NB4 (cell line): ENCODE measurements around the gene ZNF32.

ENCODE experiments used
- CTCF ChIP-seq: IDR thresholded peaks from one replicate; pipeline ENCODE4 v1.5.1; 2012; ENCODE audit warnings: low read depth, low read length
- MAX ChIP-seq: IDR thresholded peaks from 2 replicates; pipeline ENCODE4 v1.6.1; 2011; ENCODE audit warnings: low read depth, low read length
- MYC ChIP-seq: IDR thresholded peaks from 2 replicates; pipeline ENCODE4 v1.6.1; 2011; ENCODE audit warnings: low read depth, low read length

GRCh38 chr10:43696909-43697483, 48.3 kb upstream of the ZNF32 start:
- TF ChIP-seq CTCF: no peak
- TF ChIP-seq MAX: no peak
- no peak for TF ChIP-seq MYC
